Endodermal cell (in vitro differentiated cells): ENCODE results near the gene EEFSEC. TPM values are rescaled to one million over a fixed set of nuclear protein-coding genes. Genes with fewer than 3 reads are reported as not detected.
A peak's percentile ranks its signal among the peaks of the same experiment; 100 is the strongest.

Experiments used
- DNase-seq: peaks from one replicate; pipeline ENCODE4 v3.0.0-alpha.2; 2017
- H3K27ac ChIP-seq: 2 replicates; pipeline ENCODE4 v1.5.1; 2013; ENCODE audit warnings: mild to moderate bottlenecking, low read depth, low read length, moderate library complexity
- H3K27me3 ChIP-seq: 2 replicates; pipeline ENCODE4 v1.6.1; 2013; ENCODE audit warnings: mild to moderate bottlenecking, low read length, moderate library complexity; ENCODE audit not compliant: insufficient read depth, control insufficient read depth, poor library complexity, severe bottlenecking
- H3K36me3 ChIP-seq: 2 replicates; pipeline ENCODE4 v1.7.0; 2013; ENCODE audit warnings: mild to moderate bottlenecking, low read length, moderate library complexity; ENCODE audit not compliant: control insufficient read depth, insufficient read depth
- H3K4me1 ChIP-seq: one replicate; pipeline ENCODE4 v1.7.0; 2013; ENCODE audit warnings: low read length; ENCODE audit not compliant: control insufficient read depth, insufficient read depth
- H3K4me3 ChIP-seq: 2 replicates; pipeline ENCODE4 v1.5.1; 2013; ENCODE audit warnings: mild to moderate bottlenecking, low read length, moderate library complexity
- H3K9ac ChIP-seq: 2 replicates; pipeline ENCODE4 v1.6.1; 2013; ENCODE audit warnings: mild to moderate bottlenecking, low read length, moderate library complexity; ENCODE audit not compliant: poor library complexity, severe bottlenecking; ENCODE audit errors: extremely low read depth
- H3K9me3 ChIP-seq: 2 replicates; pipeline ENCODE4 v1.6.1; 2013; ENCODE audit warnings: mild to moderate bottlenecking, low read length, moderate library complexity; ENCODE audit not compliant: control insufficient read depth
- H3K27ac Mint-ChIP-seq: 2 replicates; pipeline ENCODE4 v1.8.0; 2020; ENCODE audit warnings: mixed read lengths
- H3K27me3 Mint-ChIP-seq: 2 replicates; pipeline ENCODE4 v1.8.0; 2021; ENCODE audit warnings: mild to moderate bottlenecking, mixed read lengths; ENCODE audit not compliant: insufficient read depth
- H3K36me3 Mint-ChIP-seq: 2 replicates; pipeline ENCODE4 v1.8.0; 2020; ENCODE audit warnings: low read depth, mixed read lengths
- H3K4me1 Mint-ChIP-seq: 2 replicates; pipeline ENCODE4 v1.8.0; 2020; ENCODE audit warnings: mixed read lengths
- H3K4me3 Mint-ChIP-seq: 2 replicates; pipeline ENCODE4 v1.8.0; 2020; ENCODE audit warnings: mild to moderate bottlenecking, moderate library complexity, mixed read lengths
- H3K9me3 Mint-ChIP-seq: 2 replicates; pipeline ENCODE4 v1.8.0; 2020; ENCODE audit warnings: mild to moderate bottlenecking, mixed read lengths
- WGBS, 2 experiments: methylation state at CpG; one replicate each; pipeline versions ENCODE4 v1.1.5 to v1.1.7; 2013; ENCODE audit warnings: missing lambda C conversion rate in 2 of 2, mixed read lengths in 1 of 2; ENCODE audit not compliant: insufficient coverage in 1 of 2, insufficient read length in 1 of 2; 5-methylcytosine and 5-hydroxymethylcytosine counted together
- total RNA-seq, 2 donors: library from RNA; stranded (reverse); fragmentation: NEBNext Ultra II Directional in 1 of 2; extraction: Animal tissue kit (Norgen Biotek cat#: 25700) in 1 of 2; gene quantifications; 2 replicates in 1 of 2; 3 replicates in 1 of 2; pipeline ENCODE4 v1.2.1, GENCODE V29; 2021
- TF ChIP-seq, protein P1 (sequence below): fragments of 200-600 bp; sonication (generic); conservative IDR thresholded peaks from 2 replicates; pipeline ENCODE4 v1.5.0; 2021; ENCODE audit warnings: antibody characterized with exemption, mild to moderate bottlenecking

EEFSEC gene
- total RNA-seq, 2 donors from 2014 or later: 11.9 to 15.8 TPM

DNA sequence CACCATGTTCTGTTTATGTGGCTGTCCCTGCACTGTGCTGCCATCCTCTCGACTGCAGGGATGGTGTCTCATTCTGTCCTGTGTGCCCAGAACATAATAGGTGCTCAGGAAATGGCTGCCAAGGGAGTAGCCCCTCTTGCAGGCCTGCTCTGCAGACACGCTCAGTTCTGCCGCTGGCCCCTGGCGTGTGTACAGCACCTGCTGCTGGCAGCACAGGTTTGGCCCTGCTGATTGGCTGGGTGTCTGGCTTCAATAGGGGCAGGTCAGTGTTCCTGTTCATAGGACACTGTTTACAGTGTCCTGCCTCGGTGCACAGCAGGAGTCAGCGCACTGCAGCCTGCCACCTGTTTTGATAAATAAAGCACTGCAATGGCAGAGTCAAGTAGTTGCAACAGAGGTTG, 166.5 kb downstream of the EEFSEC start:
- no peaks in the 10 kb centered on the region for H3K36me3 Mint-ChIP-seq
- no peak overlapping the region for H3K27ac ChIP-seq
- H3K4me1 ChIP-seq: peaks cover 3% of the 10 kb centered on the region
- no peaks in the 10 kb centered on the region for H3K9me3 Mint-ChIP-seq
- no peaks in the 10 kb centered on the region for H3K27me3 ChIP-seq
- no peak overlapping the region for H3K9ac ChIP-seq
- no peaks in the 10 kb centered on the region for H3K4me1 Mint-ChIP-seq
- H3K4me3 ChIP-seq: no peak overlapping the region
- no peaks in the 10 kb centered on the region for H3K27me3 Mint-ChIP-seq
- H3K9me3 ChIP-seq: no peaks in the 10 kb centered on the region
- TF ChIP-seq, protein P1, sequence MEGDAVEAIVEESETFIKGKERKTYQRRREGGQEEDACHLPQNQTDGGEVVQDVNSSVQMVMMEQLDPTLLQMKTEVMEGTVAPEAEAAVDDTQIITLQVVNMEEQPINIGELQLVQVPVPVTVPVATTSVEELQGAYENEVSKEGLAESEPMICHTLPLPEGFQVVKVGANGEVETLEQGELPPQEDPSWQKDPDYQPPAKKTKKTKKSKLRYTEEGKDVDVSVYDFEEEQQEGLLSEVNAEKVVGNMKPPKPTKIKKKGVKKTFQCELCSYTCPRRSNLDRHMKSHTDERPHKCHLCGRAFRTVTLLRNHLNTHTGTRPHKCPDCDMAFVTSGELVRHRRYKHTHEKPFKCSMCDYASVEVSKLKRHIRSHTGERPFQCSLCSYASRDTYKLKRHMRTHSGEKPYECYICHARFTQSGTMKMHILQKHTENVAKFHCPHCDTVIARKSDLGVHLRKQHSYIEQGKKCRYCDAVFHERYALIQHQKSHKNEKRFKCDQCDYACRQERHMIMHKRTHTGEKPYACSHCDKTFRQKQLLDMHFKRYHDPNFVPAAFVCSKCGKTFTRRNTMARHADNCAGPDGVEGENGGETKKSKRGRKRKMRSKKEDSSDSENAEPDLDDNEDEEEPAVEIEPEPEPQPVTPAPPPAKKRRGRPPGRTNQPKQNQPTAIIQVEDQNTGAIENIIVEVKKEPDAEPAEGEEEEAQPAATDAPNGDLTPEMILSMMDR: no peak
- WGBS, 2 experiments: 94 to 95% methylated on average over 6 of the region's 6 CpGs
- H3K36me3 ChIP-seq: no peaks in the 10 kb centered on the region
- H3K27ac Mint-ChIP-seq: no peak overlapping the region
- peak; percentile 34 for DNase-seq
- H3K4me3 Mint-ChIP-seq: no peak overlapping the region

DNA sequence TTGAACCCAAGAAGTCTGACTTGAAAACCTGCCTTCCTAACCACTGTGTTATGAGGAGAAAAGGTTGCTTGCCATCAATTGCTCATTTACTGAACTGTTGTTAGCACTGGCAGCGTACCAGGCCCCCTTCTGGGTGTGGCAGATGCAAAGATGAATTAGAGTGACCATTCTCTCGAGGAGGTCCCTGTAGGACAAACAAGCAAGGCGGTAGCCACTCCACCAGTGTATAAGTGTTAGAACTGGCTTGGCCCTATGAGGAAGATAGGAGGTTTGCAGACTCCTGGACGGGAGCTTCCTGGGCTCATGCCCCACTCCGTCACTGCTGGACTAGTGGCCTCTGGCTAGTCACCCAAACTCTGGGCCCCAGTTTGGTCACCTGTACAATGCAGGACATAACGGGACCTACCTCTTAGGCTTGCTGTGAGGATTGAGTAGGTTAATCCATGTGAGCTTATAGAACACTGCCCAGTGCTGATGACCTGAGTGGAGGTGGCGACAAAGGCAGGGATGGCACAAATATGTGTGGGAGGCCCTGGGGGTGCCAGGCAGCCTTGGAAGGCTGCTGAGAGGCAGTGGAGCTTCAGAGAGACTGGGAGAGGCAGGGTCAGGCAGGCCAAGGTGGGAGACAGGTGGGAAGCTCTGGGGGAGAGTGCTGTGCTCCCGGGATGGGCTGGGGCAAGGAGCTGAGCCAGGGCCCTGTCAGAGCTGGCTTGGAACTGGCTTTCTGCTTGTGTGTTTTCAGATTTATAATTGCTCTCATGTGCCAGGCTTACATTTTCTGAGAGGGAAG, 167.5 kb downstream of the EEFSEC start:
- H3K4me1 ChIP-seq: peaks cover 3% of the 10 kb centered on the region

DNA sequence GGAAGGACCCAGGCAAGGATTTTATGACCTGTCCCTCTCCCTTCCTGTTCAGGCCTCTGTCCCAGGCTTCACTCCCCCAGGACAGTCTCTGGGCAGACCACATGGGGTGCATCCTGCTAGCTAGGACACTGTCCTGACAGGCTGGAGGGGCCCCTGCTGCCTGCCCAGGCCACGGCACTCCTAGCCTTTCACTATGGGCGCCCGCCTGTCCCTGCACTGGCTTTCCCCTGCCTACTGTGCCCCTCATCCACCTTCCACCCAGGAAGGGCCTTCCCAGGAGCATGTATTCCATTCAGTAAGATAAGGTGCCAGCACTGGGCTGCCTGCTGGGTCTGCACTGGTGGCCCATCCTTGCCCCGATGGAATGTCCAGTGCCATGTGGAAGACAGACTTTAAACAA, 168.1 kb downstream of the EEFSEC start:
- no peak for DNase-seq
- H3K27me3 Mint-ChIP-seq: no peaks in the 10 kb centered on the region

More for the DNA sequence above, 167.5 kb downstream of the EEFSEC start:
- H3K36me3 Mint-ChIP-seq: no peaks in the 10 kb centered on the region
- H3K9me3 Mint-ChIP-seq: no peaks in the 10 kb centered on the region
- 91 to 100% methylated on average over 3 to 8 of the region's 8 CpGs for WGBS, 2 experiments
- Histone ChIP-seq H3K9me3 (no peaks in the 10 kb centered on the region), H3K4me3 (no peak overlapping the region), H3K27me3 (no peaks in the 10 kb centered on the region), H3K27ac (no peak overlapping the region), H3K9ac (no peak overlapping the region), H3K36me3 (no peaks in the 10 kb centered on the region)
- peaks cover 3% of the 10 kb centered on the region for H3K4me1 Mint-ChIP-seq
- no peak overlapping the region for H3K27ac Mint-ChIP-seq
- peak; percentile 33 for DNase-seq
- H3K27me3 Mint-ChIP-seq: no peaks in the 10 kb centered on the region
- H3K4me3 Mint-ChIP-seq: no peak overlapping the region
- TF ChIP-seq, protein P1: no peak

More for the DNA sequence above, 168.1 kb downstream of the EEFSEC start:
- Histone ChIP-seq H3K9ac (no peak overlapping the region), H3K27ac (no peak overlapping the region), H3K36me3 (no peaks in the 10 kb centered on the region), H3K4me3 (no peak overlapping the region), H3K4me1 (peaks cover 3% of the 10 kb centered on the region), H3K27me3 (no peaks in the 10 kb centered on the region), H3K9me3 (no peaks in the 10 kb centered on the region)
- no peaks in the 10 kb centered on the region for H3K9me3 Mint-ChIP-seq
- no peak overlapping the region for H3K27ac Mint-ChIP-seq
- WGBS, 2 experiments: 90 to 91% methylated on average over 2 to 4 of the region's 4 CpGs
- TF ChIP-seq, protein P1: no peak
- H3K4me1 Mint-ChIP-seq: peaks cover 3% of the 10 kb centered on the region
- H3K36me3 Mint-ChIP-seq: no peaks in the 10 kb centered on the region
- no peak overlapping the region for H3K4me3 Mint-ChIP-seq
